Fibroblast of skin of right biceps (primary cell): ENCODE data around the gene C11orf68.
"Not testable (repeated sequence)": the region's sequence is repeated elsewhere in the genome, so short reads cannot be mapped to it uniquely, and the experiment has no call there.

Experiments
- DNase-seq: peaks from one replicate; pipeline ENCODE4 v3.0.0-alpha.2; 2013

C11orf68 gene

GRCh38 chr11:65911682-65912568 lies 6.9 kb downstream of the C11orf68 start:
- DNase-seq = peak; percentile 96

DNA sequence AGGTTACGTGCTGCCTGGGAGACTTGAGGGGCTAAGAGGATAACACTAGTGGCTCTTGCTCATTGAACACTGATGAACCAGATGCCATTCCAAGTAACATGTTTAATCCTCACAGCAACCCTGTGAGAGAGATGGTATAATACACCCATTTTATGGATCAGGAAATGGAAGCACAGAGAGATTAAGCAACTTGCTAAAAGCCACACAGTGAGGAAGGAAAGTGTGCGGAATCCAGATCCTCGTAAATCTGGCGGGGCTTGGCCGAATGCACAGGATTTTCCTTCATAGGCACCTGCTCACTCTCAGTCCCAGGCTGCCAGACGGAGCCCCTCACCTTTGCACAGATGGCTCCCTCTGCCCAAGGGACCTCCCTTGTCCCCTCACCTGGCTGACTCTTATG lies 11.0 kb downstream of the C11orf68 start:
- no peak for DNase-seq

GRCh38 chr11:65906602-65907001 lies 12.3 kb downstream of the C11orf68 start:
- DNase-seq = peak; percentile 54

GRCh38 chr11:65903715-65904114 lies 15.1 kb downstream of the C11orf68 start:
- DNase-seq = no peak

DNA sequence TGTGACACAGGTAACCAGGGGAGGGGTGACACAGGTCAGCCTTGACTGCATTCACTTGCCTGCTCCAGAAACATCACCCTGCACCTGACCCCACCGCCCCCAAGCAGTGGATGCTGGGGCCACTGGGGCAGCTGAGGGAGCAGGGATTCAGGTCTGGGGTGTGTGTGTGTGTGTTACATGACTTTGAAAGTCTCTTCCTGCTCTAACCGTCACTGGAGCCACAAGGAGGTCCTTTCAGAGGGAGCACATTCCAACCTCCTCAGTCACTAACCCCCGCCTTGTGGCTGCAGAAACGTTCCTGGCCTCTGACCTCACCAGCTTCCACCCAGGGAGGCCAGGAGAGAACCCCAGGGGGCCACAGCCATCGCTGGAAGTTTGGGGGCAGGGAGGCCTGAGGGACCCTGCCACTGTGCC lies 15.8 kb downstream of the C11orf68 start:
- peak; percentile 96 for DNase-seq

DNA sequence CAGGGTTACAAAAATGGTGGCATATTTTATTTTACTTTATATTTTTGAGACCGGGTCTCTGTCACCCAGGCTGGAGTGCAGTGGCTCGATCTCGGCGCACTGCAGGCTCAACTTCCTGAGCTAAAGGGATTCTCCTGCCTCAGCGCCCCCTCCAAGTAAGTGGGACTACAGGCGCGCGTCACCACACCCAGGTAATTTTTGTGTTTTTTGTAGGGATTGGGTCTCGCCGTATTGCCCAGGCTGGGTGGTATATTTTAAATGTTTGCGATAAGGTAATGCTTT lies 18.0 kb downstream of the C11orf68 start:
- DNase-seq = no peak

- peak; percentile 97 for DNase-seq
Observed at GRCh38 chr11:65900125-65900898, 18.6 kb downstream of the C11orf68 start, which contains the start of gene FOSL1. TSS of gene FOSL1 (minus strand) at chr11:65900388. CDS start at chr11:65900339, 49 bp downstream.

DNA sequence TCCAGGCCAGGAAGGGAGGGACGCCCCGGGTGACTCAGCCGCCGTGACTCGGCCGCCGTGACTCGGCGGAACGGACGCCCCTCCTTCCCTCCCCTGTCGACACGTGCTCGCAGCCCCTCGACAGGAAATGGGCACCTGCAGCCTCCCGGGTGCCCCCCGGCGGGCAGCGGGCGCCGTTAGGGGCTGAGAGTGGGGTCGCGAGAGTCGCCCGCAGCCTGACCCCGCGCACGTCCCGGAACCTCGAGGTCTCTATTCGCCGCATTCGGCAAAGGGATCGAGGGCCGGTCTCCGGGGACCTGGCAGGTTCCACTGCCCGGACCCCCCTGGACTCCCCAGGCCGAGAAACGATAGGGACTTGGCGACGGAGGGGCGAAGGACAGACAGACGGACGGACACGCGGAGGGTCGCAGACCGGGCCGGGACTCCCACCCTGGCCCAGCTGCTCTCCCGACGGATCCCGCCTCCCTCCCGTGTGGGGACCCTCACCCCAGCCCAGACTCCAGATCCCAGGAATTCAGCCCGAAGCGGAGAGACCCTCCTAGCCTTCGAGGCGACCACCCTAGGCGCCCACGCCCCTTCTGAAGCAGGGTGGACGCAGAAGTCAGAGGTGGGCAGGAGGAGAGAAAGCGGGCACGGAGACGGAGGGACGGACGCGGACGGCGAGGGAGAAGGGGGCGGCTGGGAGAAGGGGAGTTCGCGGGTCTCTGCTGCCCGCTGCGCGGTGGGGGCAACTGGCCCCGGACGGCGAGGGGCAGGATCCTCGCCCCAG lies 19.3 kb downstream of the C11orf68 start:
- peak; percentile 86 for DNase-seq

DNA sequence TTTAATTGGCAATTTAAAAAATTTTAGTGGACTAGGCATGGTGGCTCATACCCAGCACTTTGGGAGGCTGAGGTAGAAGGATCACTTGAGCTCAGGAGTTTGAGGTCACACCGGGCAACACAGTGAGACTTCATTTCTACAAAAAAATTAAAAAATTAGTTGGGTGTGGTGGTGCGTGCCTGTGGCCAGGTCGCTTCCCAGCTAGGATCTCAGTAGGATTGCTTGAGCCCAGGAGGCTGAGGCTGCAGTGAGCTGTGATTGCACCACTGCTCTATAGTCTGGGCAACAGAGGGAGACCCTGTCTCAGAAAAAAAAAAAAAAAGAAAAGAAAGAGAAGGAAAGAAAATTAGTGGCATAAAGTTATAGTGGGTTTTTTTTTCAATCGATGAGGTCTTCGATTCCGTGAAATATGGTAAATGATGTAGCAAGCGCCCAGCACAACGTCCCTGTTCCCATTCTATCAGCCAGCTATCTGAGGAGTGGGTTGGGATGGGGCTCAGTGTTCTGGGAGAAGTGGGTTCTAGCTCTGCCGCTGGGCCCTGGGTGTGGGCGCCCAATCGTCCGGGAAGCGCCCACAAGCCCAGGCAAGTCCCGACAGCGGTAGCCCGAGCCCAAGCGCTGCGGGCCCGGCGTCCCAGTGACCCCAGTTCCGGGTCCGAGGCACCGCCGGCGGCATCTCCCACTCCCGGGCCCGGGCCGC lies 20.1 kb downstream of the C11orf68 start:
- DNase-seq = no peak

DNA sequence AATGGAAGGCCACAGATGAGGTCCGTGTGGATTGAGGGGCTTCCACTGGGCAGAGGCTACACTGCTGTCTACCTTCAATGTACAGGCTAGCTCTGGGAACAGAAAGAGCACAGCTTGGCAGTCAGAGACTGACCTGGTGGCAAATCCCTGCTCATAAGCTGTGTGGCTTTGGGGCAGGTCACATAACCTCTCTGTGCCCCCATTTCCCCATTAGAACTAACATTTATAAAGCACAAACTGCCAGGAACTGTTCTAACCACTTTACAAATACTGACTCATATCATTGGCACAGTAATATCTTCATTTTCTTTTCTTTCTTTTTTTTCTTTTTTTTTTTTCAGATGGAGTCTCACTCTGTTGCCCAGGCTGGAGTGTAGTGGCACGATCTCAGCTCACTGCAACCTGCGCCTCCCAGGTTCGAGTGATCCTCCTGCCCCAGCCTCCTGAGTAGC lies 21.8 kb downstream of the C11orf68 start:
- no peak for DNase-seq

GRCh38 chr11:65896034-65896999 lies 22.5 kb downstream of the C11orf68 start:
- no peak for DNase-seq

DNA sequence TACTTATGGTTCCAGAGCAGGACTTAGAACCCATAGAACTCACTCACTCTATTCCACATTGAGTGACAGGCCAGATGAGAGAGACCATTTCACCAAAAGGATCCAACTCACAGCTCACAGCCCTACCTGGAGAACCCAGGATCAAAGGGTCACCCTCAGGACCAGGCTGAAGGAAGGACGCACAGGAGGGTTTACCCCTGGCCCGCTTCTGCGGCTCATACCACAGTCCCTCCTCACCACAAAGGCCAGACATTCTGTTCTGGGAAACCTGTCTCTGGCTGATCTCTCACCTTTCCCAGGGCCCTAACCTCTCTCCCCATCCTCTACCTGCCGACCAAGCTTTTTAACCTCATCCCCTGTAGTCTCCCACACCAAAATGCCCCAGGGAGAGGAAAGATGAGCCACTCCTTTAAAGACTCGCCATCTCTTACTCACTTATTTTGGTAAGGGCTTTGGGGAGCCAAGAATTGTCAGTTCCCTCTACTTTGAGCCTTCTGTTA lies 23.3 kb downstream of the C11orf68 start:
- no peak for DNase-seq

- DNase-seq = no peak
Observed at GRCh38 chr11:65894034-65894591, 24.7 kb downstream of the C11orf68 start.

- DNase-seq = no peak
Observed at GRCh38 chr11:65892661-65893317, 26.1 kb downstream of the C11orf68 start.

GRCh38 chr11:65892137-65892540 lies 26.7 kb downstream of the C11orf68 start:
- not testable (repeated sequence) for DNase-seq

- DNase-seq = peak; percentile 49
Observed at GRCh38 chr11:65891219-65892136, 27.4 kb downstream of the C11orf68 start.

GRCh38 chr11:65890324-65891218 lies 28.3 kb downstream of the C11orf68 start, which contains the start of gene CCDC85B:
TSS of gene CCDC85B (plus strand) at chr11:65890673. CDS start at chr11:65890784, 111 bp downstream.
- peak; percentile 97 for DNase-seq
